GM23338 (cell line): Measurements from ENCODE around the gene CTNNA3. TPM values are rescaled to one million over a fixed set of nuclear protein-coding genes. Genes with fewer than 3 reads are reported as not detected.

ENCODE experiments used
- ATAC-seq: fragments of 200-7000 bp; cut with Tn5 transposase; 3 replicates; pipeline ENCODE4 v1.9.1; 2020
- DNase-seq: peaks from one replicate; pipeline ENCODE4 v3.0.0-alpha.2; 2015; ENCODE audit warnings: low spot score
- H2AFZ ChIP-seq: fragments of 200-600 bp; sonication (generic); 2 replicates; pipeline ENCODE4 v1.8.0; 2016; ENCODE audit warnings: antibody characterized with exemption, mild to moderate bottlenecking, moderate library complexity
- H3F3A ChIP-seq: fragments of 200-600 bp; sonication (generic); replicated peaks from 2 replicates; pipeline ENCODE4 v1.8.0; 2017; ENCODE audit warnings: antibody characterized with exemption, mixed run types, low read depth
- H3K27ac ChIP-seq: fragments of 200-600 bp; sonication (generic); 2 replicates; pipeline ENCODE4 v1.6.1; 2016; ENCODE audit warnings: low read depth
- H3K27me3 ChIP-seq: fragments of 200-600 bp; sonication (generic); 2 replicates; pipeline ENCODE4 v1.8.0; 2016; ENCODE audit warnings: mild to moderate bottlenecking, mixed run types, moderate library complexity; ENCODE audit not compliant: insufficient read depth
- H3K36me3 ChIP-seq: fragments of 200-600 bp; sonication (generic); 2 replicates; pipeline ENCODE4 v1.8.0; 2016; ENCODE audit warnings: mild to moderate bottlenecking; ENCODE audit not compliant: insufficient read depth
- H3K4me1 ChIP-seq: fragments of 200-600 bp; sonication (generic); 2 replicates; pipeline ENCODE4 v1.8.0; 2016; ENCODE audit warnings: mild to moderate bottlenecking, moderate library complexity; ENCODE audit not compliant: insufficient read depth
- H3K4me2 ChIP-seq: fragments of 200-600 bp; sonication (generic); 2 replicates; pipeline ENCODE4 v1.7.1; 2017; ENCODE audit warnings: mixed run types
- H3K4me3 ChIP-seq: fragments of 200-600 bp; sonication (generic); 2 replicates; pipeline ENCODE4 v1.6.1; 2016; ENCODE audit warnings: mixed run types
- H3K79me2 ChIP-seq: fragments of 200-600 bp; sonication (generic); replicated peaks from 2 replicates; pipeline ENCODE4 v1.8.0; 2017; ENCODE audit warnings: mild to moderate bottlenecking; ENCODE audit not compliant: insufficient read depth
- H3K9me2 ChIP-seq: fragments of 200-600 bp; sonication (generic); 2 replicates; pipeline ENCODE4 v1.8.0; 2017; ENCODE audit not compliant: insufficient read depth
- H4K20me1 ChIP-seq: fragments of 200-600 bp; sonication (generic); replicated peaks from 2 replicates; pipeline ENCODE4 v1.8.0; 2017; ENCODE audit warnings: mild to moderate bottlenecking; ENCODE audit not compliant: insufficient read depth
- H3K27ac Mint-ChIP-seq: 2 replicates; pipeline ENCODE4 v1.8.0; 2020; ENCODE audit warnings: inconsistent platforms, mild to moderate bottlenecking, moderate library complexity, mixed read lengths
- H3K27me3 Mint-ChIP-seq: 3 replicates; pipeline ENCODE4 v1.8.0; 2022; ENCODE audit warnings: low read depth, mild to moderate bottlenecking, moderate library complexity, mixed read lengths, inconsistent platforms; ENCODE audit not compliant: insufficient read depth, poor library complexity
- H3K36me3 Mint-ChIP-seq: 3 replicates; pipeline ENCODE4 v1.8.0; 2021; ENCODE audit warnings: low read depth, mild to moderate bottlenecking, inconsistent platforms, moderate library complexity, mixed read lengths
- H3K4me1 Mint-ChIP-seq: 3 replicates; pipeline ENCODE4 v1.8.0; 2020; ENCODE audit warnings: mild to moderate bottlenecking, inconsistent platforms, mixed read lengths
- H3K4me3 Mint-ChIP-seq: 3 replicates; pipeline ENCODE4 v1.8.0; 2021; ENCODE audit warnings: moderate library complexity, mild to moderate bottlenecking, inconsistent platforms, mixed read lengths
- H3K9me3 Mint-ChIP-seq: 3 replicates; pipeline ENCODE4 v1.8.0; 2020; ENCODE audit warnings: moderate library complexity, mild to moderate bottlenecking, inconsistent platforms, mixed read lengths
- CREB1 ChIP-seq: fragments of 250-450 bp; sonication (Bioruptor Pico); IDR thresholded peaks from 2 replicates; pipeline ENCODE4 v1.5.0; 2020; ENCODE audit warnings: low read depth, mild to moderate bottlenecking, moderate library complexity
- EZH2 ChIP-seq: fragments of 200-600 bp; sonication (generic); IDR thresholded peaks from one replicate; pipeline ENCODE4 v1.8.0; 2017; ENCODE audit warnings: antibody characterized with exemption, mild to moderate bottlenecking, low read depth; ENCODE audit not compliant: unreplicated experiment
- EZH2phosphoT487 ChIP-seq: fragments of 200-600 bp; sonication (generic); IDR thresholded peaks from one replicate; pipeline ENCODE4 v1.8.1; 2018; ENCODE audit warnings: antibody characterized with exemption; ENCODE audit not compliant: unreplicated experiment
- JUNB ChIP-seq: IDR thresholded peaks from one replicate; pipeline ENCODE4 v1.6.1; 2016; ENCODE audit warnings: antibody characterized with exemption; ENCODE audit not compliant: unreplicated experiment
- NANOG ChIP-seq: IDR thresholded peaks from 2 replicates; pipeline ENCODE4 v1.6.1; 2016; ENCODE audit warnings: antibody characterized with exemption, borderline replicate concordance
- POLR2AphosphoS5 ChIP-seq: IDR thresholded peaks from 2 replicates; pipeline ENCODE4 v1.6.1; 2016; ENCODE audit warnings: antibody characterized with exemption, low read depth
- STAT1 ChIP-seq: IDR thresholded peaks from one replicate; pipeline ENCODE4 v1.6.1; 2016; ENCODE audit warnings: antibody characterized with exemption; ENCODE audit not compliant: unreplicated experiment
- ZNF114 ChIP-seq: fragments of 250-450 bp; sonication (Bioruptor Pico); IDR thresholded peaks from 2 replicates; pipeline ENCODE4 v1.5.0; 2020; ENCODE audit warnings: mild to moderate bottlenecking, moderate library complexity
- ZNF331 ChIP-seq: fragments of 250-450 bp; sonication (Bioruptor Pico); IDR thresholded peaks from 2 replicates; pipeline ENCODE4 v1.5.0; 2020; ENCODE audit warnings: low read depth, mild to moderate bottlenecking, moderate library complexity
- polyA plus RNA-seq: library from polyadenylated mRNA; unstranded; fragments of >200 nt; fragmentation: Nextera tagmentation; extraction: Ambion mirVana; gene quantifications from 2 replicates; pipeline ENCODE4 v1.2.1, GENCODE V29; 2016
- total RNA-seq: library from RNA; depleted of rRNA; stranded (reverse); fragments of >200 nt; shearing (Covaris generic); gene quantifications from 2 replicates; pipeline ENCODE4 v1.2.3, GENCODE V29; 2014
- TF ChIP-seq, protein P1 (sequence below): IDR thresholded peaks from 2 replicates; pipeline ENCODE4 v1.6.1; 2016; ENCODE audit warnings: antibody characterized with exemption
- TF ChIP-seq, protein P2 (sequence below): IDR thresholded peaks from one replicate; pipeline ENCODE4 v1.6.1; 2018; ENCODE audit warnings: antibody characterized with exemption; ENCODE audit not compliant: unreplicated experiment
- TF ChIP-seq, protein P3 (sequence below): fragments of 250-450 bp; sonication (Bioruptor Pico); IDR thresholded peaks from 2 replicates; pipeline ENCODE4 v1.5.0; 2020; ENCODE audit warnings: mild to moderate bottlenecking, moderate library complexity
- TF ChIP-seq, protein P4 (sequence below), 2 experiments: fragments of 200-600 bp in 1 of 2; sonication (generic) in 1 of 2; conservative IDR thresholded peaks; 2 replicates each; pipeline versions ENCODE4 v1.5.1 to v1.6.1; 2016 to 2017; ENCODE audit warnings: antibody characterized with exemption in 2 of 2, low read depth in 2 of 2, mild to moderate bottlenecking in 2 of 2, moderate library complexity in 1 of 2

The CTNNA3 gene
- total and polyA plus RNA-seq, 2 experiments from 2014 or later, result 0.71 to 3.3 TPM

DNA sequence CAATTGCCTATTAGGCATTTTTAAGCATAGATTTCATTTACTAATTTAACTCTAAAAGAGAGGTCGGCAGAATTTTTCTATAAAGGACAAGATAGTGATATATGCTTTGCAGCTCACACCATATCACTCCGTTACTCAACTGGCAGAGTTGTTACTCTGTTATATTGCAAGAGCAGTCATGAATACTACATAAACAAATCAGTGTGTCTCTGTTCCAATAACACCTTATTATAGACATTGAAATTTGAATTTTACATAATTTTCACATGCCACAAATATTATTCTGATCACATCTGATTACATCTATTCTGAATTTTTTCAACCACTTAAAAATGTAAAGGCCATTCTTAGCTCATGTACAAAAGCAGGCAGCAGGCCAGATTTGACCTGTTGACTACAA, 1624.1 kb downstream of the CTNNA3 start:
- no peak overlapping the region for H3K27ac ChIP-seq
- no peaks in the 10 kb centered on the region for H3K27me3 ChIP-seq
- Mint-ChIP-seq H3K9me3 (no peaks in the 10 kb centered on the region), H3K4me3 (no peak overlapping the region), H3K27ac (no peak overlapping the region), H3K27me3 (no peaks in the 10 kb centered on the region), H3K4me1 (no peaks in the 10 kb centered on the region), H3K36me3 (no peaks in the 10 kb centered on the region)
- no peaks in the 10 kb centered on the region for H3K36me3 ChIP-seq
- no peak overlapping the region for H3K4me3 ChIP-seq
- TF ChIP-seq STAT1 (no peak), POLR2AphosphoS5 (no peak), EZH2 (no peak), ZNF331 (CRISPR knock-in tag) (no peak), CREB1 (CRISPR knock-in tag) (no peak), ZNF114 (CRISPR knock-in tag) (no peak), NANOG (no peak), EZH2phosphoT487 (no peak), JUNB (no peak)
- TF ChIP-seq, protein P1, sequence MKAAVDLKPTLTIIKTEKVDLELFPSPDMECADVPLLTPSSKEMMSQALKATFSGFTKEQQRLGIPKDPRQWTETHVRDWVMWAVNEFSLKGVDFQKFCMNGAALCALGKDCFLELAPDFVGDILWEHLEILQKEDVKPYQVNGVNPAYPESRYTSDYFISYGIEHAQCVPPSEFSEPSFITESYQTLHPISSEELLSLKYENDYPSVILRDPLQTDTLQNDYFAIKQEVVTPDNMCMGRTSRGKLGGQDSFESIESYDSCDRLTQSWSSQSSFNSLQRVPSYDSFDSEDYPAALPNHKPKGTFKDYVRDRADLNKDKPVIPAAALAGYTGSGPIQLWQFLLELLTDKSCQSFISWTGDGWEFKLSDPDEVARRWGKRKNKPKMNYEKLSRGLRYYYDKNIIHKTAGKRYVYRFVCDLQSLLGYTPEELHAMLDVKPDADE, result no peak
- TF ChIP-seq, protein P2, sequence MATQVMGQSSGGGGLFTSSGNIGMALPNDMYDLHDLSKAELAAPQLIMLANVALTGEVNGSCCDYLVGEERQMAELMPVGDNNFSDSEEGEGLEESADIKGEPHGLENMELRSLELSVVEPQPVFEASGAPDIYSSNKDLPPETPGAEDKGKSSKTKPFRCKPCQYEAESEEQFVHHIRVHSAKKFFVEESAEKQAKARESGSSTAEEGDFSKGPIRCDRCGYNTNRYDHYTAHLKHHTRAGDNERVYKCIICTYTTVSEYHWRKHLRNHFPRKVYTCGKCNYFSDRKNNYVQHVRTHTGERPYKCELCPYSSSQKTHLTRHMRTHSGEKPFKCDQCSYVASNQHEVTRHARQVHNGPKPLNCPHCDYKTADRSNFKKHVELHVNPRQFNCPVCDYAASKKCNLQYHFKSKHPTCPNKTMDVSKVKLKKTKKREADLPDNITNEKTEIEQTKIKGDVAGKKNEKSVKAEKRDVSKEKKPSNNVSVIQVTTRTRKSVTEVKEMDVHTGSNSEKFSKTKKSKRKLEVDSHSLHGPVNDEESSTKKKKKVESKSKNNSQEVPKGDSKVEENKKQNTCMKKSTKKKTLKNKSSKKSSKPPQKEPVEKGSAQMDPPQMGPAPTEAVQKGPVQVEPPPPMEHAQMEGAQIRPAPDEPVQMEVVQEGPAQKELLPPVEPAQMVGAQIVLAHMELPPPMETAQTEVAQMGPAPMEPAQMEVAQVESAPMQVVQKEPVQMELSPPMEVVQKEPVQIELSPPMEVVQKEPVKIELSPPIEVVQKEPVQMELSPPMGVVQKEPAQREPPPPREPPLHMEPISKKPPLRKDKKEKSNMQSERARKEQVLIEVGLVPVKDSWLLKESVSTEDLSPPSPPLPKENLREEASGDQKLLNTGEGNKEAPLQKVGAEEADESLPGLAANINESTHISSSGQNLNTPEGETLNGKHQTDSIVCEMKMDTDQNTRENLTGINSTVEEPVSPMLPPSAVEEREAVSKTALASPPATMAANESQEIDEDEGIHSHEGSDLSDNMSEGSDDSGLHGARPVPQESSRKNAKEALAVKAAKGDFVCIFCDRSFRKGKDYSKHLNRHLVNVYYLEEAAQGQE, result no peak
- TF ChIP-seq, protein P3, sequence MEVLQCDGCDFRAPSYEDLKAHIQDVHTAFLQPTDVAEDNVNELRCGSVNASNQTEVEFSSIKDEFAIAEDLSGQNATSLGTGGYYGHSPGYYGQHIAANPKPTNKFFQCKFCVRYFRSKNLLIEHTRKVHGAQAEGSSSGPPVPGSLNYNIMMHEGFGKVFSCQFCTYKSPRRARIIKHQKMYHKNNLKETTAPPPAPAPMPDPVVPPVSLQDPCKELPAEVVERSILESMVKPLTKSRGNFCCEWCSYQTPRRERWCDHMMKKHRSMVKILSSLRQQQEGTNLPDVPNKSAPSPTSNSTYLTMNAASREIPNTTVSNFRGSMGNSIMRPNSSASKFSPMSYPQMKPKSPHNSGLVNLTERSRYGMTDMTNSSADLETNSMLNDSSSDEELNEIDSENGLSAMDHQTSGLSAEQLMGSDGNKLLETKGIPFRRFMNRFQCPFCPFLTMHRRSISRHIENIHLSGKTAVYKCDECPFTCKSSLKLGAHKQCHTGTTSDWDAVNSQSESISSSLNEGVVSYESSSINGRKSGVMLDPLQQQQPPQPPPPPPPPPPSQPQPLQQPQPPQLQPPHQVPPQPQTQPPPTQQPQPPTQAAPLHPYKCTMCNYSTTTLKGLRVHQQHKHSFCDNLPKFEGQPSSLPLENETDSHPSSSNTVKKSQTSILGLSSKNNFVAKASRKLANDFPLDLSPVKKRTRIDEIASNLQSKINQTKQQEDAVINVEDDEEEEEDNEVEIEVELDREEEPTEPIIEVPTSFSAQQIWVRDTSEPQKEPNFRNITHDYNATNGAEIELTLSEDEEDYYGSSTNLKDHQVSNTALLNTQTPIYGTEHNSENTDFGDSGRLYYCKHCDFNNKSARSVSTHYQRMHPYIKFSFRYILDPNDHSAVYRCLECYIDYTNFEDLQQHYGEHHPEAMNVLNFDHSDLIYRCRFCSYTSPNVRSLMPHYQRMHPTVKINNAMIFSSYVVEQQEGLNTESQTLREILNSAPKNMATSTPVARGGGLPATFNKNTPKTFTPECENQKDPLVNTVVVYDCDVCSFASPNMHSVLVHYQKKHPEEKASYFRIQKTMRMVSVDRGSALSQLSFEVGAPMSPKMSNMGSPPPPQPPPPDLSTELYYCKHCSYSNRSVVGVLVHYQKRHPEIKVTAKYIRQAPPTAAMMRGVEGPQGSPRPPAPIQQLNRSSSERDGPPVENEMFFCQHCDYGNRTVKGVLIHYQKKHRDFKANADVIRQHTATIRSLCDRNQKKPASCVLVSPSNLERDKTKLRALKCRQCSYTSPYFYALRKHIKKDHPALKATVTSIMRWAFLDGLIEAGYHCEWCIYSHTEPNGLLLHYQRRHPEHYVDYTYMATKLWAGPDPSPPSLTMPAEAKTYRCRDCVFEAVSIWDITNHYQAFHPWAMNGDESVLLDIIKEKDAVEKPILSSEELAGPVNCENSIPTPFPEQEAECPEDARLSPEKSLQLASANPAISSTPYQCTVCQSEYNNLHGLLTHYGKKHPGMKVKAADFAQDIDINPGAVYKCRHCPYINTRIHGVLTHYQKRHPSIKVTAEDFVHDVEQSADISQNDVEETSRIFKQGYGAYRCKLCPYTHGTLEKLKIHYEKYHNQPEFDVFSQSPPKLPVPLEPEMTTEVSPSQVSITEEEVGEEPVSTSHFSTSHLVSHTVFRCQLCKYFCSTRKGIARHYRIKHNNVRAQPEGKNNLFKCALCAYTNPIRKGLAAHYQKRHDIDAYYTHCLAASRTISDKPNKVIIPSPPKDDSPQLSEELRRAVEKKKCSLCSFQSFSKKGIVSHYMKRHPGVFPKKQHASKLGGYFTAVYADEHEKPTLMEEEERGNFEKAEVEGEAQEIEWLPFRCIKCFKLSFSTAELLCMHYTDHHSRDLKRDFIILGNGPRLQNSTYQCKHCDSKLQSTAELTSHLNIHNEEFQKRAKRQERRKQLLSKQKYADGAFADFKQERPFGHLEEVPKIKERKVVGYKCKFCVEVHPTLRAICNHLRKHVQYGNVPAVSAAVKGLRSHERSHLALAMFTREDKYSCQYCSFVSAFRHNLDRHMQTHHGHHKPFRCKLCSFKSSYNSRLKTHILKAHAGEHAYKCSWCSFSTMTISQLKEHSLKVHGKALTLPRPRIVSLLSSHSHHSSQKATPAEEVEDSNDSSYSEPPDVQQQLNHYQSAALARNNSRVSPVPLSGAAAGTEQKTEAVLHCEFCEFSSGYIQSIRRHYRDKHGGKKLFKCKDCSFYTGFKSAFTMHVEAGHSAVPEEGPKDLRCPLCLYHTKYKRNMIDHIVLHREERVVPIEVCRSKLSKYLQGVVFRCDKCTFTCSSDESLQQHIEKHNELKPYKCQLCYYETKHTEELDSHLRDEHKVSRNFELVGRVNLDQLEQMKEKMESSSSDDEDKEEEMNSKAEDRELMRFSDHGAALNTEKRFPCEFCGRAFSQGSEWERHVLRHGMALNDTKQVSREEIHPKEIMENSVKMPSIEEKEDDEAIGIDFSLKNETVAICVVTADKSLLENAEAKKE (CRISPR knock-in tag), result no peak
- TF ChIP-seq, protein P4, sequence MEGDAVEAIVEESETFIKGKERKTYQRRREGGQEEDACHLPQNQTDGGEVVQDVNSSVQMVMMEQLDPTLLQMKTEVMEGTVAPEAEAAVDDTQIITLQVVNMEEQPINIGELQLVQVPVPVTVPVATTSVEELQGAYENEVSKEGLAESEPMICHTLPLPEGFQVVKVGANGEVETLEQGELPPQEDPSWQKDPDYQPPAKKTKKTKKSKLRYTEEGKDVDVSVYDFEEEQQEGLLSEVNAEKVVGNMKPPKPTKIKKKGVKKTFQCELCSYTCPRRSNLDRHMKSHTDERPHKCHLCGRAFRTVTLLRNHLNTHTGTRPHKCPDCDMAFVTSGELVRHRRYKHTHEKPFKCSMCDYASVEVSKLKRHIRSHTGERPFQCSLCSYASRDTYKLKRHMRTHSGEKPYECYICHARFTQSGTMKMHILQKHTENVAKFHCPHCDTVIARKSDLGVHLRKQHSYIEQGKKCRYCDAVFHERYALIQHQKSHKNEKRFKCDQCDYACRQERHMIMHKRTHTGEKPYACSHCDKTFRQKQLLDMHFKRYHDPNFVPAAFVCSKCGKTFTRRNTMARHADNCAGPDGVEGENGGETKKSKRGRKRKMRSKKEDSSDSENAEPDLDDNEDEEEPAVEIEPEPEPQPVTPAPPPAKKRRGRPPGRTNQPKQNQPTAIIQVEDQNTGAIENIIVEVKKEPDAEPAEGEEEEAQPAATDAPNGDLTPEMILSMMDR (conservative IDR thresholded peaks at IDR 0.05; ENCODE audit: low read depth in 2 of 2), result no peak
- ATAC-seq (no peak), DNase-seq (no peak)
- no peaks in the 10 kb centered on the region for H3F3A ChIP-seq
- no peaks in the 10 kb centered on the region for H3K4me1 ChIP-seq
- no peaks in the 10 kb centered on the region for H4K20me1 ChIP-seq
- no peak overlapping the region for H2AFZ ChIP-seq
- no peaks in the 10 kb centered on the region for H3K79me2 ChIP-seq
- 0 out of 2 replicates have a peak, but pooled peaks cover 2% of the 10 kb centered on the region for H3K9me2 ChIP-seq
- no peak overlapping the region for H3K4me2 ChIP-seq
